Endothelial cell of umbilical vein (primary cell): Measurements from ENCODE around the gene SLC44A3. TPM values are rescaled to one million over a fixed set of nuclear protein-coding genes. Genes with fewer than 3 reads are reported as not detected.

Experiments
- BruUV-seq: library from RNA; stranded (reverse); fragments of 400-500 nt; replicated peaks from 2 replicates; lab custom pipeline; 2021; lab: Mats Ljungman, UMichigan
- CTCF ChIA-PET: fragments of 300-600, 350-600 bp; sonication (Branson Sonifier 250); formaldehyde crosslinking; loops from one replicate; lab custom pipeline; 2021; ENCODE audit warnings: antibody characterized with exemption, inconsistent platforms; lab: Charles Lee
- POLR2A ChIA-PET: fragments of 300-600, 350-600 bp; sonication (Branson Sonifier 250); formaldehyde crosslinking; loops from one replicate; lab custom pipeline; 2021; ENCODE audit warnings: antibody characterized with exemption, inconsistent platforms; lab: Charles Lee
- DNase-seq: peaks from one replicate; pipeline ENCODE4 v3.0.0-alpha.2; 2011; ENCODE audit warnings: low read depth, low spot score
- FAIRE-seq: peaks from 2 replicates; lab custom pipeline; 2011; peaks lifted over from hg19 to GRCh38; lab: Jason Lieb, UNC
- H2AFZ ChIP-seq: 2 replicates; pipeline ENCODE4 v1.6.0; 2012; ENCODE audit warnings: low read depth, low read length, control low read depth, inconsistent platforms
- H3K27ac ChIP-seq: 2 replicates; pipeline ENCODE4 v1.5.1; 2011; ENCODE audit warnings: low read depth, mild to moderate bottlenecking, control low read depth, low read length, moderate library complexity; ENCODE audit not compliant: insufficient read depth
- H3K27me3 ChIP-seq, 2 experiments: 2 replicates each; pipeline versions ENCODE4 v1.6.0 to v1.6.1; 2011; ENCODE audit warnings: low read length in 2 of 2, mixed read lengths in 1 of 2; ENCODE audit not compliant: control insufficient read depth in 2 of 2, insufficient read depth in 2 of 2
- H3K36me3 ChIP-seq, 2 experiments: 2 replicates in 1 of 2; 3 replicates in 1 of 2; pipeline ENCODE4 v1.5.1; 2011; ENCODE audit warnings: low read length in 2 of 2, mild to moderate bottlenecking in 1 of 2, moderate library complexity in 1 of 2; ENCODE audit not compliant: control insufficient read depth in 2 of 2, insufficient read depth in 2 of 2; ENCODE audit errors: extremely low read depth in 1 of 2
- H3K4me1 ChIP-seq: 3 replicates; pipeline ENCODE4 v1.5.1; 2011; ENCODE audit warnings: mild to moderate bottlenecking, low read length; ENCODE audit not compliant: control insufficient read depth, insufficient read depth; ENCODE audit errors: extremely low read depth
- H3K4me2 ChIP-seq: 2 replicates; pipeline ENCODE4 v1.6.1; 2011; ENCODE audit warnings: low read length, control low read depth, mixed read lengths; ENCODE audit not compliant: insufficient read depth
- H3K4me3 ChIP-seq, 3 experiments: fragments of 200-600 bp in 1 of 3; sonication (generic), shearing (Covaris generic) in 1 of 3; replicated peaks in 1 of 3; 2 replicates each; pipeline ENCODE4 v1.5.1; 2011 to 2016; ENCODE audit warnings: control low read depth in 3 of 3, low read length in 3 of 3, mild to moderate bottlenecking in 2 of 3, inconsistent platforms in 1 of 3, low read depth in 1 of 3, moderate library complexity in 1 of 3; ENCODE audit not compliant: insufficient read depth in 1 of 3
- H3K79me2 ChIP-seq: 2 replicates; pipeline ENCODE4 v1.6.0; 2012; ENCODE audit warnings: low read length, inconsistent platforms; ENCODE audit not compliant: control insufficient read depth, insufficient read depth
- H3K9ac ChIP-seq: replicated peaks from 2 replicates; pipeline ENCODE3; 2011; ENCODE audit warnings: low read length, control low read depth; ENCODE audit not compliant: insufficient read depth; ENCODE audit errors: extremely low read depth
- H3K9me1 ChIP-seq: replicated peaks from 3 replicates; pipeline ENCODE4 v1.6.0; 2011; ENCODE audit warnings: mild to moderate bottlenecking, low read length; ENCODE audit not compliant: control insufficient read depth, insufficient read depth; ENCODE audit errors: extremely low read depth
- H3K9me3 ChIP-seq: replicated peaks from 2 replicates; pipeline ENCODE4 v1.5.1; 2012; ENCODE audit warnings: low read length, inconsistent platforms; ENCODE audit not compliant: control insufficient read depth, insufficient read depth
- H4K20me1 ChIP-seq: replicated peaks from 2 replicates; pipeline ENCODE3; 2011; ENCODE audit warnings: mild to moderate bottlenecking, low read length; ENCODE audit not compliant: control insufficient read depth, insufficient read depth; ENCODE audit errors: extremely low read depth
- CTCF ChIP-seq, 2 donors: IDR thresholded peaks; 1 replicate in 1 of 2; 2 replicates in 1 of 2; pipeline ENCODE4 v1.5.1; 2011; ENCODE audit warnings: low read length in 2 of 2, mild to moderate bottlenecking in 2 of 2, moderate library complexity in 2 of 2, control low read depth in 1 of 2, inconsistent platforms in 1 of 2, low read depth in 1 of 2; ENCODE audit not compliant: insufficient read depth in 1 of 2; ENCODE audit errors: extremely low read depth in 1 of 2
- EZH2 ChIP-seq: IDR thresholded peaks from 2 replicates; pipeline ENCODE4 v1.6.1; 2012; ENCODE audit warnings: borderline replicate concordance, low read depth, mild to moderate bottlenecking, moderate library complexity, low read length, inconsistent platforms; ENCODE audit not compliant: severe bottlenecking
- FOS ChIP-seq: IDR thresholded peaks from 2 replicates; pipeline ENCODE4 v1.6.1; 2011; ENCODE audit warnings: mild to moderate bottlenecking, low read length, moderate library complexity, borderline replicate concordance; ENCODE audit not compliant: insufficient read depth
- GATA2 ChIP-seq: IDR thresholded peaks from 2 replicates; pipeline ENCODE4 v1.7.0; 2011; ENCODE audit warnings: low read depth, mild to moderate bottlenecking, moderate library complexity, mixed read lengths, low read length; ENCODE audit not compliant: insufficient read length, insufficient read depth
- JUN ChIP-seq: IDR thresholded peaks from 2 replicates; pipeline ENCODE4 v1.6.1; 2011; ENCODE audit warnings: borderline replicate concordance, low read depth; ENCODE audit not compliant: insufficient read length, insufficient read depth
- MAX ChIP-seq: IDR thresholded peaks from 2 replicates; pipeline ENCODE4 v1.6.1; 2011; ENCODE audit not compliant: insufficient read depth, insufficient read length
- MYC ChIP-seq: IDR thresholded peaks from one replicate; pipeline ENCODE4 v1.6.1; 2011; ENCODE audit warnings: mild to moderate bottlenecking, low read depth, low read length
- POLR2A ChIP-seq: IDR thresholded peaks from 2 replicates; pipeline ENCODE4 v1.6.1; 2012; ENCODE audit warnings: low read depth, mild to moderate bottlenecking, control low read depth, low read length
- POLR2AphosphoS5 ChIP-seq: IDR thresholded peaks from 2 replicates; pipeline ENCODE4 v1.6.1; 2012; ENCODE audit warnings: low read depth, mild to moderate bottlenecking, control low read depth, low read length, moderate library complexity; ENCODE audit not compliant: insufficient read depth
- dilution Hi-C: fragments of 300-500 bp; cut with MboI; formaldehyde crosslinking; loops from one replicate; pipeline ENCODE4 v1.15.0; 2019; ENCODE audit warnings: low sequenced_read_pairs; ENCODE audit not compliant: extremely low pct_ligation_motif_present
- intact Hi-C: fragments of 100-400 bp; cut with micrococcal nuclease; formaldehyde crosslinking; loops from one replicate; pipeline ENCODE4 v1.10.0; 2022
- polyA plus RNA-seq, 4 experiments: library from polyadenylated mRNA; depleted of rRNA in 3 of 4; stranded (reverse) in 3 of 4; unstranded in 1 of 4; fragments of >200 nt; gene quantifications; 2 replicates each; pipeline versions ENCODE4 v1.2.1 to v1.2.3, GENCODE V29; 2011 to 2012; ENCODE audit warnings: missing spikeins in 1 of 4
- total RNA-seq: library from RNA; stranded (reverse); gene quantifications from 2 replicates; pipeline ENCODE4 v1.2.3, GENCODE V29; 2021

The SLC44A3 gene
- total and polyA plus RNA-seq, 2 donors (not counting 3 experiments of a cell fraction or from before 2014, with no cell fraction given) = 0.29 to 0.42 TPM

GRCh38 chr1:94907136-94907535 is 87.0 kb downstream of the SLC44A3 start:
- H3K9ac ChIP-seq = no peak overlapping the region
- no TSS peak for BruUV-seq
- no peak for DNase-seq
- H3K79me2 ChIP-seq = peaks cover 82% of the 10 kb centered on the region
- no peak overlapping the region for H3K4me2 ChIP-seq
- H3K4me3 ChIP-seq = no peak overlapping the region
- no peaks in the 10 kb centered on the region for H3K27me3 ChIP-seq
- no peak for TF ChIP-seq POLR2AphosphoS5
- TF ChIP-seq JUN = no peak
- TF ChIP-seq POLR2A = no peak
- TF ChIP-seq GATA2 = no peak
- TF ChIP-seq MYC = no peak
- no peak for TF ChIP-seq EZH2
- TF ChIP-seq CTCF (IDR thresholded peaks at IDR 0.05; ENCODE audit: extremely low read depth in 1 of 2, insufficient read depth in 1 of 2, low read depth in 1 of 2, low read length in 2 of 2) = no peak
- TF ChIP-seq FOS = no peak
- no peak for TF ChIP-seq MAX
- intact Hi-C loops = no loop called here
- no peak overlapping the region for H3K27ac ChIP-seq
- no peaks in the 10 kb centered on the region for H3K9me1 ChIP-seq
- H3K4me1 ChIP-seq = peaks cover 3% of the 10 kb centered on the region
- H3K9me3 ChIP-seq = no peaks in the 10 kb centered on the region
- dilution Hi-C loops = loop anchor here (25.0 kb wide), 1 partner anchor 130 kb away; no protein-coding TSS in a partner anchor
- no peak overlapping the region for H2AFZ ChIP-seq
- POLR2A ChIA-PET = no interaction called here
- CTCF ChIA-PET = interaction anchor here (0.8 to 2.3 kb wide), 6 partner anchors 16 to 136 kb away, joined by 3 to 14 read pairs (median 7); no protein-coding TSS in a partner anchor
- H3K36me3 ChIP-seq = peaks cover 6 to 12% of the 10 kb centered on the region in 2 experiments
- H4K20me1 ChIP-seq = peaks cover 36% of the 10 kb centered on the region
- FAIRE-seq = no peak
